Left renal pelvis (tissue), 4 donors: ENCODE measurements around the gene SHROOM3. TPM values are rescaled to one million over a fixed set of nuclear protein-coding genes. Genes with fewer than 3 reads are reported as not detected.

Experiments used
- DNase-seq, 4 donors: peaks; one replicate each; pipeline ENCODE4 v3.0.0-alpha.2; 2013; ENCODE audit warnings: low read depth in 4 of 4, low spot score in 3 of 4
- polyA plus RNA-seq, 4 donors: library from polyadenylated mRNA; unstranded; fragments of 120-200 nt; gene quantifications; one replicate each; pipeline ENCODE4 v1.2.1, GENCODE V29; 2013; ENCODE audit not compliant: insufficient read length in 4 of 4

Gene SHROOM3
- polyA plus RNA-seq, 4 donors, result 24.2 to 37.8 (median 34.9) TPM

GRCh38 chr4:76649086-76649485 lies 214.1 kb downstream of the SHROOM3 start:
- no peak for DNase-seq

- no peak for DNase-seq
Observed at GRCh38 chr4:76651616-76652015, 216.6 kb downstream of the SHROOM3 start.

- DNase-seq, result no peak
Observed at GRCh38 chr4:76652389-76652788, 217.4 kb downstream of the SHROOM3 start.

GRCh38 chr4:76654084-76654483 lies 219.1 kb downstream of the SHROOM3 start:
- no peak for DNase-seq

GRCh38 chr4:76654791-76655190 lies 219.8 kb downstream of the SHROOM3 start:
- DNase-seq, result no peak

- no peak for DNase-seq
Observed at GRCh38 chr4:76655566-76656479, 220.8 kb downstream of the SHROOM3 start.

GRCh38 chr4:76657443-76657842 lies 222.4 kb downstream of the SHROOM3 start:
- DNase-seq, result no peak

GRCh38 chr4:76658231-76659102 lies 223.4 kb downstream of the SHROOM3 start:
- DNase-seq, result no peak

GRCh38 chr4:76659103-76659490 lies 224.1 kb downstream of the SHROOM3 start:
- DNase-seq, result no peak

- no peak for DNase-seq
Observed at GRCh38 chr4:76663824-76664223, 228.8 kb downstream of the SHROOM3 start.

- DNase-seq, result no peak
Observed at GRCh38 chr4:76665153-76665552, 230.1 kb downstream of the SHROOM3 start.

- no peak for DNase-seq
Observed at GRCh38 chr4:76665721-76666120, 230.7 kb downstream of the SHROOM3 start.

GRCh38 chr4:76666944-76667532 lies 232.0 kb downstream of the SHROOM3 start:
- DNase-seq, result no peak

GRCh38 chr4:76670631-76671030 lies 235.6 kb downstream of the SHROOM3 start:
- DNase-seq, result no peak

GRCh38 chr4:76673362-76673761 lies 238.3 kb downstream of the SHROOM3 start:
- no peak for DNase-seq

GRCh38 chr4:76674983-76675382 lies 240.0 kb downstream of the SHROOM3 start:
- no peak for DNase-seq

- no peak for DNase-seq
Observed at GRCh38 chr4:76677571-76678326, 242.7 kb downstream of the SHROOM3 start.

- no peak for DNase-seq
Observed at GRCh38 chr4:76679691-76680090, 244.7 kb downstream of the SHROOM3 start.

GRCh38 chr4:76680952-76681351 lies 245.9 kb downstream of the SHROOM3 start:
- no peak for DNase-seq

- no peak for DNase-seq
Observed at GRCh38 chr4:76681996-76682395, 247.0 kb downstream of the SHROOM3 start.
